Caco-2 (cell line): ENCODE measurements around the gene SHROOM3. TPM values are rescaled to one million over a fixed set of nuclear protein-coding genes. Genes with fewer than 3 reads are reported as not detected.
A peak's percentile ranks its signal among the peaks of the same experiment; 100 is the strongest.

Experiments
- BruUV-seq: library from RNA; stranded (reverse); fragments of 400-500 nt; replicated peaks from 2 replicates; lab custom pipeline; 2021; lab: Mats Ljungman, UMichigan
- CTCF ChIA-PET: fragments of 300-600 bp; sonication (Branson Sonifier 250); formaldehyde crosslinking; loops from one replicate; lab custom pipeline; 2022; ENCODE audit warnings: antibody characterized with exemption; lab: Charles Lee
- POLR2A ChIA-PET: fragments of 300-600 bp; sonication (Branson Sonifier 250); formaldehyde crosslinking; loops from one replicate; lab custom pipeline; 2022; ENCODE audit warnings: antibody characterized with exemption; lab: Charles Lee
- DNase-seq, 2 experiments: peaks; one replicate each; pipeline versions ENCODE4 v3.0.0 to v3.0.0-alpha.2; 2020 to 2022
- H3K27me3 ChIP-seq: replicated peaks from 2 replicates; pipeline ENCODE4 v1.6.0; 2011; ENCODE audit warnings: low read length; ENCODE audit not compliant: control insufficient read depth, insufficient read depth
- H3K36me3 ChIP-seq: 2 replicates; pipeline ENCODE4 v1.5.1; 2011; ENCODE audit warnings: low read length; ENCODE audit not compliant: control insufficient read depth, insufficient read depth
- H3K4me1 ChIP-seq: fragments of 250-450 bp; sonication (Bioruptor Pico); 2 replicates; pipeline ENCODE4 v1.5.1; 2020; ENCODE audit warnings: mild to moderate bottlenecking
- H3K4me3 ChIP-seq: 2 replicates; pipeline ENCODE4 v1.5.1; 2011; ENCODE audit warnings: low read depth, mild to moderate bottlenecking, control low read depth, low read length
- H3K9me3 ChIP-seq: fragments of 250-450 bp; sonication (Bioruptor Pico); 2 replicates; pipeline ENCODE4 v1.5.1; 2020; ENCODE audit warnings: mild to moderate bottlenecking, moderate library complexity
- H3K27ac Mint-ChIP-seq: one replicate; pipeline ENCODE4 v1.8.0; 2022; ENCODE audit warnings: mixed read lengths; ENCODE audit not compliant: unreplicated experiment
- H3K27me3 Mint-ChIP-seq: one replicate; pipeline ENCODE4 v1.8.0; 2022; ENCODE audit warnings: mixed read lengths; ENCODE audit not compliant: insufficient read depth, unreplicated experiment
- H3K36me3 Mint-ChIP-seq: one replicate; pipeline ENCODE4 v1.8.0; 2022; ENCODE audit warnings: mild to moderate bottlenecking, mixed read lengths; ENCODE audit not compliant: insufficient read depth, unreplicated experiment
- H3K4me1 Mint-ChIP-seq: one replicate; pipeline ENCODE4 v1.8.0; 2022; ENCODE audit warnings: low read depth, mixed read lengths; ENCODE audit not compliant: unreplicated experiment
- H3K4me3 Mint-ChIP-seq: one replicate; pipeline ENCODE4 v1.8.0; 2022; ENCODE audit warnings: mild to moderate bottlenecking, moderate library complexity, mixed read lengths; ENCODE audit not compliant: unreplicated experiment
- H3K9me3 Mint-ChIP-seq: one replicate; pipeline ENCODE4 v1.8.0; 2022; ENCODE audit warnings: mixed read lengths; ENCODE audit not compliant: unreplicated experiment
- CTCF ChIP-seq, 2 experiments: fragments of 200-600 bp in 1 of 2; IDR thresholded peaks; 1 replicate in 1 of 2; 2 replicates in 1 of 2; pipeline versions ENCODE4 v1.5.1 to v1.8.0; 2011 to 2022; ENCODE audit warnings: antibody characterized with exemption in 1 of 2, control low read depth in 1 of 2, inconsistent platforms in 1 of 2, low read depth in 1 of 2, low read length in 1 of 2, mild to moderate bottlenecking in 1 of 2, moderate library complexity in 1 of 2; ENCODE audit not compliant: insufficient read depth in 1 of 2, severe bottlenecking in 1 of 2, unreplicated experiment in 1 of 2
- intact Hi-C: fragments of 100-400 bp; cut with micrococcal nuclease; formaldehyde crosslinking; loops from one replicate; pipeline ENCODE4 v1.10.0; 2022; ENCODE audit not compliant: unreplicated experiment
- total RNA-seq: library from RNA; stranded (reverse); gene quantifications from 2 replicates; pipeline ENCODE4 v1.2.3, GENCODE V29; 2022

Gene SHROOM3
- total RNA-seq, 1 experiment from 2014 or later: 16.3 TPM

- Mint-ChIP-seq H3K27ac (peak overlapping the region; percentile 95), H3K4me1 (peaks cover 40% of the 10 kb centered on the region), H3K36me3 (peaks cover 11% of the 10 kb centered on the region), H3K27me3 (no peaks in the 10 kb centered on the region), H3K9me3 (no peaks in the 10 kb centered on the region), H3K4me3 (peak overlapping the region; percentile 37)
- peaks cover 66% of the 10 kb centered on the region for H3K4me1 ChIP-seq
- intact Hi-C loops: loop anchor here (1.0 kb wide), 2 partner anchors 12 to 37 kb away; no protein-coding TSS in a partner anchor
- H3K4me3 ChIP-seq: no peak overlapping the region
- BruUV-seq: no TSS peak
- no peak for DNase-seq
- H3K9me3 ChIP-seq: no peaks in the 10 kb centered on the region
- TF ChIP-seq CTCF (IDR thresholded peaks at IDR 0.05; ENCODE audit: insufficient read depth in 1 of 2, low read depth in 1 of 2, low read length in 1 of 2, severe bottlenecking in 1 of 2, unreplicated experiment in 1 of 2): no peak
- H3K36me3 ChIP-seq: no peaks in the 10 kb centered on the region
- no peaks in the 10 kb centered on the region for H3K27me3 ChIP-seq
- ChIA-PET CTCF (no interaction called here), POLR2A (no interaction called here)
These were observed 267.6 kb downstream of the SHROOM3 start for GRCh38 chr4:76702440-76703122.

- CTCF ChIA-PET: no interaction called here
- Mint-ChIP-seq H3K27ac (peak overlapping the region; percentile 95), H3K36me3 (peaks cover 14% of the 10 kb centered on the region)
These were observed 268.1 kb downstream of the SHROOM3 start for GRCh38 chr4:76703123-76703490.

GRCh38 chr4:76703676-76704075 is 268.6 kb downstream of the SHROOM3 start:
- Histone ChIP-seq H3K36me3 (no peaks in the 10 kb centered on the region; the same call in 1 of the 2 replicates), H3K4me3 (no peak overlapping the region), H3K27me3 (no peaks in the 10 kb centered on the region), H3K9me3 (no peaks in the 10 kb centered on the region), H3K4me1 (peaks cover 65% of the 10 kb centered on the region)
- BruUV-seq: TSS peak; percentile 75
- POLR2A ChIA-PET: interaction anchor here (1.1 kb wide), 1 partner anchor 118 kb away, joined by 7 read pairs; no protein-coding TSS in a partner anchor
- DNase-seq: no peak
- Mint-ChIP-seq H3K27ac (peak overlapping the region; percentile 95), H3K4me1 (peaks cover 40% of the 10 kb centered on the region), H3K4me3 (no peak overlapping the region), H3K27me3 (no peaks in the 10 kb centered on the region), H3K9me3 (no peaks in the 10 kb centered on the region), H3K36me3 (peaks cover 19% of the 10 kb centered on the region)
- no peak for TF ChIP-seq CTCF (IDR thresholded peaks at IDR 0.05; ENCODE audit: insufficient read depth in 1 of 2, low read depth in 1 of 2, low read length in 1 of 2, severe bottlenecking in 1 of 2, unreplicated experiment in 1 of 2)
- CTCF ChIA-PET: interaction anchor here (1.0 kb wide), 1 partner anchor 113 kb away, joined by 9 read pairs; no protein-coding TSS in a partner anchor
- intact Hi-C loops: loop anchor here (1.0 kb wide), 2 partner anchors 13 to 38 kb away; no protein-coding TSS in a partner anchor

More at GRCh38 chr4:76703123-76703490, 268.1 kb downstream of the SHROOM3 start:
- no peaks in the 10 kb centered on the region for H3K27me3 ChIP-seq
- intact Hi-C loops: loop anchor here (1.0 kb wide), 2 partner anchors 13 to 38 kb away; no protein-coding TSS in a partner anchor
- no TSS peak for BruUV-seq
- TF ChIP-seq CTCF (IDR thresholded peaks at IDR 0.05; ENCODE audit: insufficient read depth in 1 of 2, low read depth in 1 of 2, low read length in 1 of 2, severe bottlenecking in 1 of 2, unreplicated experiment in 1 of 2): no peak
- Mint-ChIP-seq H3K27me3 (no peaks in the 10 kb centered on the region), H3K9me3 (no peaks in the 10 kb centered on the region), H3K4me1 (peaks cover 40% of the 10 kb centered on the region), H3K4me3 (peak overlapping the region; percentile 37)
- DNase-seq: peak; percentile 64 to 74
- POLR2A ChIA-PET: no interaction called here
- peaks cover 65% of the 10 kb centered on the region for H3K4me1 ChIP-seq
- H3K9me3 ChIP-seq: no peaks in the 10 kb centered on the region
- no peak overlapping the region for H3K4me3 ChIP-seq
- no peaks in the 10 kb centered on the region; the same call in 1 of the 2 replicates for H3K36me3 ChIP-seq
